ENCODE data around the gene SUSD1. TPM values are rescaled to one million over a fixed set of nuclear protein-coding genes. Genes with fewer than 3 reads are reported as not detected.

Gene SUSD1
- total and polyA plus RNA-seq, 8 donors: 1.6 to 50.4 (median 21.1) TPM

GRCh38 chr9:112049811-112050516, 125.1 kb downstream of the SUSD1 start:
- 48 to 69% (median 61%) methylated on average over 4 of the region's 4 CpGs for WGBS, 5 donors
- no peaks in the 10 kb centered on the region for H3K27me3 ChIP-seq
- TF ChIP-seq POLR2A (IDR thresholded peaks at IDR 0.05): no peak
- TF ChIP-seq, protein P1, sequence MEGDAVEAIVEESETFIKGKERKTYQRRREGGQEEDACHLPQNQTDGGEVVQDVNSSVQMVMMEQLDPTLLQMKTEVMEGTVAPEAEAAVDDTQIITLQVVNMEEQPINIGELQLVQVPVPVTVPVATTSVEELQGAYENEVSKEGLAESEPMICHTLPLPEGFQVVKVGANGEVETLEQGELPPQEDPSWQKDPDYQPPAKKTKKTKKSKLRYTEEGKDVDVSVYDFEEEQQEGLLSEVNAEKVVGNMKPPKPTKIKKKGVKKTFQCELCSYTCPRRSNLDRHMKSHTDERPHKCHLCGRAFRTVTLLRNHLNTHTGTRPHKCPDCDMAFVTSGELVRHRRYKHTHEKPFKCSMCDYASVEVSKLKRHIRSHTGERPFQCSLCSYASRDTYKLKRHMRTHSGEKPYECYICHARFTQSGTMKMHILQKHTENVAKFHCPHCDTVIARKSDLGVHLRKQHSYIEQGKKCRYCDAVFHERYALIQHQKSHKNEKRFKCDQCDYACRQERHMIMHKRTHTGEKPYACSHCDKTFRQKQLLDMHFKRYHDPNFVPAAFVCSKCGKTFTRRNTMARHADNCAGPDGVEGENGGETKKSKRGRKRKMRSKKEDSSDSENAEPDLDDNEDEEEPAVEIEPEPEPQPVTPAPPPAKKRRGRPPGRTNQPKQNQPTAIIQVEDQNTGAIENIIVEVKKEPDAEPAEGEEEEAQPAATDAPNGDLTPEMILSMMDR (IDR thresholded peaks at IDR 0.05): no peak
- TF ChIP-seq EP300 (IDR thresholded peaks at IDR 0.05): no peak
- TF ChIP-seq POLR2AphosphoS5 (IDR thresholded peaks at IDR 0.05): no peak
- peaks cover 21 to 38% (median 26%) of the 10 kb centered on the region in 4 donors for H3K4me1 ChIP-seq
- H3K9me3 ChIP-seq: no peaks in the 10 kb centered on the region
- no peak overlapping the region for H3K4me3 ChIP-seq
- peak in 1 of 2 donors; percentile 29 for DNase-seq
- peak overlapping the region in 4 of 5 donors; percentile 5 to 65 (median 64) for H3K27ac ChIP-seq
- no peaks in the 10 kb centered on the region for H3K36me3 ChIP-seq
- intact Hi-C loops (cut with DNase I; ENCODE audit: low total_unique reads): no loop called here

- TF ChIP-seq, protein P1 (IDR thresholded peaks at IDR 0.05): no peak
- peak in 1 of 3 donors; percentile 42 for TF ChIP-seq POLR2AphosphoS5 (IDR thresholded peaks at IDR 0.05)
- intact Hi-C loops (cut with DNase I; ENCODE audit: low total_unique reads): no loop called here
- Histone ChIP-seq H3K4me3 (no peak overlapping the region), H3K27me3 (no peaks in the 10 kb centered on the region), H3K27ac (peak overlapping the region; percentile 5 to 65 (median 63)), H3K36me3 (no peaks in the 10 kb centered on the region), H3K9me3 (no peaks in the 10 kb centered on the region), H3K4me1 (peaks cover 21 to 38% (median 26%) of the 10 kb centered on the region in 4 donors)
- WGBS, 5 donors: 33 to 42% (median 37%) methylated on average over 11 of the region's 11 CpGs
- peak; percentile 39 to 41 for DNase-seq
Observed at GRCh38 chr9:112048924-112049691, 126.0 kb downstream of the SUSD1 start.

DNA sequence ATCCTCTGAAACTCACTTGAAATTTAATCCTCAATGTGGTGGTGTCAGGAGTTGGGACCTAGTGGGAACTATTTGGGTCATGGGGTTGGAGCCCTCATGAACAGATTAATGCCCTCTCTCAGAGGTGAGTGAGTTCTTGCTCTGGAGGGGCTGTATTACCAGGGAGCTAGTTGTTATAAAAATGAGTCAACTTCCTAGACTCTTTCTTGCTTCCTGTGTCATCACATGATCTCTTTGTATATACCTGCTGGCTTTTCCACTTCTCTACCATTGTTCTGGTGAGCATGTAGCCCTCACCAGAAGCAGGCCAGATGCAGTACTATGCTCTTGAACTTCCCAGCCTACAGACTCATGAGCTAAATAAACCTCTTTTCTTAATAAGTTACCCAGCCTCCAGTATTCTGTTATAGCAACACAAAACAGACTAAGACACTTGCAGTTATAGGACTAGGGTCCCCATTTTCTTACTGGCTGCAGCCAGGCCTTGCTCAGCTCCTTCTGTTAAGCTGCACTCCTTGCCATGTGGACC, 127.5 kb downstream of the SUSD1 start:
- no peaks in the 10 kb centered on the region for H3K36me3 ChIP-seq
- H3K4me1 ChIP-seq: peaks cover 21 to 38% (median 26%) of the 10 kb centered on the region in 4 donors
- no peaks in the 10 kb centered on the region for H3K27me3 ChIP-seq
- DNase-seq: no peak
- H3K4me3 ChIP-seq: no peak overlapping the region
- intact Hi-C loops (cut with DNase I; ENCODE audit: low total_unique reads): no loop called here
- no peak overlapping the region for H3K27ac ChIP-seq
- H3K9me3 ChIP-seq: no peaks in the 10 kb centered on the region
- TF ChIP-seq, protein P1 (IDR thresholded peaks at IDR 0.05): no peak
- TF ChIP-seq POLR2A (IDR thresholded peaks at IDR 0.05) (no peak), EP300 (IDR thresholded peaks at IDR 0.05) (no peak), POLR2AphosphoS5 (IDR thresholded peaks at IDR 0.05) (no peak)

GRCh38 chr9:112046181-112046580, 128.9 kb downstream of the SUSD1 start:
- intact Hi-C loops (cut with DNase I; ENCODE audit: low total_unique reads): no loop called here
- no peaks in the 10 kb centered on the region for H3K9me3 ChIP-seq
- DNase-seq: no peak
- no peak for TF ChIP-seq POLR2A (IDR thresholded peaks at IDR 0.05)
- TF ChIP-seq EP300 (IDR thresholded peaks at IDR 0.05): no peak
- no peak for TF ChIP-seq POLR2AphosphoS5 (IDR thresholded peaks at IDR 0.05)
- TF ChIP-seq, protein P1 (IDR thresholded peaks at IDR 0.05): no peak
- no peak overlapping the region for H3K27ac ChIP-seq
- H3K36me3 ChIP-seq: peaks cover 0 to 2% (median 0%) of the 10 kb centered on the region in 4 donors
- H3K27me3 ChIP-seq: no peaks in the 10 kb centered on the region
- peaks cover 21 to 28% (median 26%) of the 10 kb centered on the region in 4 donors for H3K4me1 ChIP-seq
- H3K4me3 ChIP-seq: no peak overlapping the region

Data from stomach (tissue), 9 donors.